ENCODE data around the gene SLCO1B1.

GRCh38 chr12:21248679-21249078 lies 117.7 kb downstream of the SLCO1B1 start:
- TF ChIP-seq JUND (IDR thresholded peaks at IDR 0.05) (no peak), GATA2 (CRISPR knock-in tag; IDR thresholded peaks at IDR 0.05) (no peak), RAD21 (IDR thresholded peaks at IDR 0.05; ENCODE audit: low read length) (peak; percentile 38; the same call in 1 of the 2 replicates), CTCF (IDR thresholded peaks at IDR 0.05) (peak; percentile 51), GABPA (IDR thresholded peaks at IDR 0.05; ENCODE audit: low read depth) (no peak), YY1 (IDR thresholded peaks at IDR 0.05; ENCODE audit: low read depth) (no peak), FOXJ3 (CRISPR knock-in tag; IDR thresholded peaks at IDR 0.05) (no peak), NRF1 (IDR thresholded peaks at IDR 0.05; ENCODE audit: low read depth, low read length) (no peak), POLR2AphosphoS5 (IDR thresholded peaks at IDR 0.05; ENCODE audit: low read depth, low read length) (no peak), TCF12 (IDR thresholded peaks at IDR 0.05) (no peak)

Data from SK-N-SH (cell line).